IPS DF 6.9 (cell line): ENCODE measurements around the gene KCTD19.

Source experiments
- DNase-seq: peaks from one replicate; pipeline ENCODE4 v3.0.0-alpha.2; 2013; ENCODE audit warnings: low read depth, low spot score
- H3K27ac ChIP-seq: one replicate; pipeline ENCODE4 v1.5.1; 2013; ENCODE audit warnings: low read length, control low read depth
- H3K27me3 ChIP-seq: 2 replicates; pipeline ENCODE4 v1.6.1; 2013; ENCODE audit warnings: mild to moderate bottlenecking, low read length; ENCODE audit not compliant: control insufficient read depth, insufficient read depth
- H3K36me3 ChIP-seq: 2 replicates; pipeline ENCODE4 v1.6.1; 2013; ENCODE audit warnings: low read length; ENCODE audit not compliant: control insufficient read depth, insufficient read depth
- H3K4me1 ChIP-seq: 2 replicates; pipeline ENCODE4 v1.6.1; 2013; ENCODE audit warnings: low read length; ENCODE audit not compliant: control insufficient read depth, insufficient read depth
- H3K4me3 ChIP-seq: 2 replicates; pipeline ENCODE4 v1.5.1; 2013; ENCODE audit warnings: mild to moderate bottlenecking, low read length
- H3K9me3 ChIP-seq: 2 replicates; pipeline ENCODE4 v1.6.1; 2013; ENCODE audit warnings: low read length, inconsistent platforms; ENCODE audit not compliant: control insufficient read depth, insufficient read depth
- WGBS: extraction: QIAGEN DNeasy Blood & Tissue Kit; methylation state at CpG from one replicate; pipeline ENCODE4 v1.1.7; 2013; ENCODE audit warnings: mixed read lengths, missing lambda C conversion rate; ENCODE audit not compliant: insufficient read length, insufficient coverage; 5-methylcytosine and 5-hydroxymethylcytosine counted together

KCTD19 gene

GRCh38 chr16:67243481-67243880 is 83.1 kb downstream of the KCTD19 start:
- peaks cover 2% of the 10 kb centered on the region; the same call in 1 of the 2 replicates for H3K36me3 ChIP-seq
- no peaks in the 10 kb centered on the region for H3K27me3 ChIP-seq
- no peak overlapping the region for H3K4me3 ChIP-seq
- peaks cover 17% of the 10 kb centered on the region for H3K4me1 ChIP-seq
- no CpG with 5 or more reads among the region's 4 CpGs for WGBS
- H3K27ac ChIP-seq: no peak overlapping the region
- no peaks in the 10 kb centered on the region for H3K9me3 ChIP-seq
- no peak for DNase-seq

GRCh38 chr16:67242138-67242730 is 84.3 kb downstream of the KCTD19 start:
- no peak overlapping the region for H3K4me3 ChIP-seq
- H3K4me1 ChIP-seq: peaks cover 10% of the 10 kb centered on the region
- H3K27ac ChIP-seq: no peak overlapping the region
- no peaks in the 10 kb centered on the region for H3K9me3 ChIP-seq
- no peak for DNase-seq
- WGBS: no CpG with 5 or more reads among the region's 4 CpGs
- H3K36me3 ChIP-seq: peaks cover 6% of the 10 kb centered on the region
- no peaks in the 10 kb centered on the region for H3K27me3 ChIP-seq

DNA sequence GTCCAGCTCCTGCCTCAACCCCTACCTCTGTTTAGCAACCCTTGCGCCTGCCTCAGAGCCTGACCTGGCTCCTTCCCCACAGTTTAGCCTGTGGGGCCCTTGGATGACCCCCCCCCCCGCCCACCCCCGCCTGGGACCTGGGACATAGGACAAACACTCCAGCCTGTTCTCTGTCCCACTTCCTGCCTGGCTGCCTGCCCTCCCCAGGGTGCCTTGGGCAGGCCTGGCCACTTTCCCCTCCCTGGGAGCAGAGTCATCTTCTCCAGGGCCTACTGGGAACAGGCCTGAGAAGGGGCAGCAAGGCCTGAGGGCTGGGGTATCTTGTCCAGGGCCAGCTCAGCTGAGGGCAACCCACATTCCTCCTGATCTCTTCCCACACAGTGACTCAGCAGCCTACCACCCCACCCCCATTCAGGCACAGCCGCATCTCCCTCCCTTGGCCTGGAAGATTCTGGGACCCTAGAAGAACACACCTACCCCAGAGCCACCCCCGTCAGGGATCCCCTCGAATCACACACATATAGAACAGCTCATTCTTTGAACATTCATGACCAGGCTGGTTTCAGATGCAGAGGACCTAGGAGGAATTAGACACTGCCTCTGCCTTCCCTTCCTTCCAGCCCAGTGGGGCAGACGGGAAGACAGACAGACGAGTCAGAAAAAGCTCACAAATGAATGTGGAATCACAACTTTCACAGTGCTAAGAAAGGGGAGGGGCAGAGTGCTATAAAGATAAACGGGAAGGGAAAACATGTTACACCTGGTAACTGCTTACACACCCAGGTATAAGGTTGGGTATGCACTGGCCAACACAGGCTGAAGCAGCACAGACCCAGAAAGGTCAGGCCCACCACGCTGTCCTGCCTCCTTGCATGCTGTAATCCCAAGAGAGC is 85.3 kb downstream of the KCTD19 start:
- H3K27ac ChIP-seq: no peak overlapping the region
- no peaks in the 10 kb centered on the region for H3K9me3 ChIP-seq
- H3K36me3 ChIP-seq: peaks cover 13% of the 10 kb centered on the region
- H3K4me3 ChIP-seq: no peak overlapping the region
- H3K4me1 ChIP-seq: peaks cover 12% of the 10 kb centered on the region
- no peaks in the 10 kb centered on the region for H3K27me3 ChIP-seq
- DNase-seq: no peak
- WGBS: no CpG with 5 or more reads among the region's 10 CpGs

DNA sequence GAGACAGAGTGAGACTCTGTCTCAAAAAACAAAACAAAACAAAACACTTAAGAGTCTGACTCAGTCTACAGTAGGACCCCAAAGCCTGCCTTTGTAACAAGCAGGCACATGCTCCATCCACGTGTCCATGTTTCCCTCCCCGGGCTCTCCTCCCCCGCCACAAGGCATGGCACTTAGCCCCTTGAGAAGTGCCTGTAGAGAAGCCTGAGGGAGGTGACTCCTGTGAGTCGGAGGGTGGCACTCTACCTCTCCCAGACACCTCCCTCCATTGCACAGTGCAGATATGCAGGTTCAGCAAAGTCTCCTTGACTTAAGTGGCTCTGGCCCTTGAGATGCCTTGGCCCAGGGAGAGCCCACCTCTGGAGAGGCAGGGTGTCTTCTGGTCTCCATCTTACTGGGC is 86.0 kb downstream of the KCTD19 start:
- Histone ChIP-seq H3K4me1 (peaks cover 10% of the 10 kb centered on the region), H3K27ac (no peak overlapping the region), H3K9me3 (no peaks in the 10 kb centered on the region), H3K4me3 (no peak overlapping the region), H3K27me3 (no peaks in the 10 kb centered on the region), H3K36me3 (peaks cover 17% of the 10 kb centered on the region)
- DNase-seq: no peak
- WGBS: no CpG with 5 or more reads among the region's 4 CpGs
